Activated CD4-positive, alpha-beta T cell treated with anti-CD3 and anti-CD28 coated beads, Interleukin-2, amount 10 ng/mL, durations not matched to agents 24 days and 14 days (primary cell): ENCODE data around the gene CHST1. TPM values are rescaled to one million over a fixed set of nuclear protein-coding genes. Genes with fewer than 3 reads are reported as not detected.

Experiments used
- DNase-seq: peaks from one replicate; pipeline ENCODE4 v3.0.0; 2022
- H3K27ac Mint-ChIP-seq: one replicate; pipeline ENCODE4 v1.8.0; 2022; ENCODE audit warnings: mild to moderate bottlenecking, mixed read lengths
- H3K27me3 Mint-ChIP-seq: one replicate; pipeline ENCODE4 v1.8.0; 2022; ENCODE audit warnings: mixed read lengths
- H3K36me3 Mint-ChIP-seq: one replicate; pipeline ENCODE4 v1.8.0; 2022; ENCODE audit warnings: low read depth, mild to moderate bottlenecking, mixed read lengths
- H3K4me1 Mint-ChIP-seq: one replicate; pipeline ENCODE4 v1.8.0; 2021; ENCODE audit warnings: mixed read lengths
- H3K4me3 Mint-ChIP-seq: one replicate; pipeline ENCODE4 v1.8.0; 2022; ENCODE audit warnings: mild to moderate bottlenecking, moderate library complexity, mixed read lengths
- H3K9me3 Mint-ChIP-seq: one replicate; pipeline ENCODE4 v1.8.0; 2021; ENCODE audit warnings: mixed read lengths
- intact Hi-C: fragments of 100-400 bp; cut with micrococcal nuclease; formaldehyde crosslinking; loops from one replicate; pipeline ENCODE4 v1.15.1; 2023
- total RNA-seq: library from RNA; stranded (reverse); gene quantifications from 2 replicates; pipeline ENCODE4 v1.2.3, GENCODE V29; 2022

Gene CHST1, protein sequence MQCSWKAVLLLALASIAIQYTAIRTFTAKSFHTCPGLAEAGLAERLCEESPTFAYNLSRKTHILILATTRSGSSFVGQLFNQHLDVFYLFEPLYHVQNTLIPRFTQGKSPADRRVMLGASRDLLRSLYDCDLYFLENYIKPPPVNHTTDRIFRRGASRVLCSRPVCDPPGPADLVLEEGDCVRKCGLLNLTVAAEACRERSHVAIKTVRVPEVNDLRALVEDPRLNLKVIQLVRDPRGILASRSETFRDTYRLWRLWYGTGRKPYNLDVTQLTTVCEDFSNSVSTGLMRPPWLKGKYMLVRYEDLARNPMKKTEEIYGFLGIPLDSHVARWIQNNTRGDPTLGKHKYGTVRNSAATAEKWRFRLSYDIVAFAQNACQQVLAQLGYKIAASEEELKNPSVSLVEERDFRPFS
- total RNA-seq: 0.28 and 0.36 TPM in 2 replicates

DNA sequence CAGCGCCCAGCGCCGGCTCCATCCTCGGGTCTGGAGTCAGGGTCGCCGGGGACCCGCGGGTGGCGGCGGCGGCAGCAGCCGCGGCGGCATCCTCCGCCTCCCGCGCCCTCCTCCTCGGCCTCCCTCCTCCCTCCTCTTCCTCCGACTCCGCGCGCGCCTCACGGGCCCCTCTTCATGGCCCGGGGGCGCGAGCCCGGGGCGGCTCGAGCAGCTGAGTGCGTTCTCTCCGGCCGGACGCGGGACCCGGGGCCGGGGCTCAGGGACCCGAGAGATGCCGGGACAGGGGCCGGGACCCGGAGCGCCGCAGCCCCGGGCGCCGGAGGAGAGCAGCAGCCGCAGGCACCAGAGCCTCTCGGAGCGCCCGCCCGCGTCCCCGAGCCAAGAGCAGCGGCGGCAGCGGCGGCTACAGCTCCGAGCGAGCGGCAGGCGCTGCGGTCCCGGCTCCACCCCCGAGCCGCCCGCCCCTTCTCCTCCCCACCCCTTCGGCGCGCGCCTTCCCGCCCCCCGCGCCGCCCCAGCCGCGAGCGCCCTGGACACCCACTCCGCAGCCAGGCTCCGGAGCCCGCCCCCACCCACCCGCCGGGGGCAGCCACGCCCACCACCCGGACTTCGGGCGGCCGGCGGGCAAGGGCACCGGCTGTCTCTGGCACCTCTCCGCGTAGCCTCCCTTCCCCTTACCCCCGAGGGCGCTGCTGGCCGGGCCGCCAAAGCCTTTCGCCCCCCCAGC lies at the start of gene CHST1:
CHST1 (minus strand) TSS at position 417 of the 727 bp plus-strand sequence. CDS start 14,699 bp downstream, outside the sequence.
- intact Hi-C loops: no loop called here
- Mint-ChIP-seq H3K9me3 (no peaks in the 10 kb centered on the region), H3K4me3 (peak within 1 kb of the TSS; percentile 72), H3K27me3 (peaks cover 67% of the 10 kb centered on the region), H3K27ac (no peak within 1 kb of the TSS), H3K36me3 (no peaks in the 10 kb centered on the region), H3K4me1 (peaks cover 4% of the 10 kb centered on the region)
- peak; percentile 66 for DNase-seq

DNA sequence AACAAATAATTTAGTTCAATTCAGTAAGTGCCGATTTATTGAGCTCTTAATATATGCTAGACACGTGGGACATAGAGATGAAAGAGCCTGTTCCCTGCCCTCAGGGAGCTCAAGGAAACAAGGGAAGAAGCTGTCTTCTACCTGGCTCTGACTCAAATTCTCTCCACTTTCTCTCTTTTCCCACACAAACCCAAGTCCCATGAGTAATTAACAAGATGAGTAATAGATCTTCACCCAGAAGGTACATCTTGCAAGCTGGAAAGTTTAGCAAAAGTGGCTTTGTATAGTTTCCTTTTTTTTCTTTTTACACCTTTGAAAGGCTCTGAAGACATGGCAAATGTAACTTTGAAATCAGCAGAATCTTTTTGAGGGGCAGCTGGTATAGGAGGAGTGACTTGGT lies 48.2 kb upstream of the CHST1 start:
- intact Hi-C loops: no loop called here
- no peaks in the 10 kb centered on the region for H3K36me3 Mint-ChIP-seq
- H3K4me3 Mint-ChIP-seq: no peak overlapping the region
- no peaks in the 10 kb centered on the region for H3K9me3 Mint-ChIP-seq
- DNase-seq: no peak
- peaks cover 33% of the 10 kb centered on the region for H3K27me3 Mint-ChIP-seq
- no peak overlapping the region for H3K27ac Mint-ChIP-seq
- H3K4me1 Mint-ChIP-seq: no peaks in the 10 kb centered on the region

GRCh38 chr11:45710561-45710960 lies 45.1 kb upstream of the CHST1 start:
- DNase-seq: no peak
- Mint-ChIP-seq H3K36me3 (no peaks in the 10 kb centered on the region), H3K9me3 (no peaks in the 10 kb centered on the region), H3K27ac (no peak overlapping the region), H3K27me3 (peaks cover 46% of the 10 kb centered on the region), H3K4me1 (no peaks in the 10 kb centered on the region), H3K4me3 (no peak overlapping the region)
- intact Hi-C loops: no loop called here

- Mint-ChIP-seq H3K4me3 (no peak overlapping the region), H3K36me3 (no peaks in the 10 kb centered on the region), H3K27me3 (peaks cover 43% of the 10 kb centered on the region), H3K4me1 (no peaks in the 10 kb centered on the region), H3K9me3 (no peaks in the 10 kb centered on the region), H3K27ac (no peak overlapping the region)
- intact Hi-C loops: no loop called here
- DNase-seq: no peak
These were observed 43.7 kb upstream of the CHST1 start for GRCh38 chr11:45708887-45709663.

- H3K36me3 Mint-ChIP-seq: no peaks in the 10 kb centered on the region
- DNase-seq: no peak
- intact Hi-C loops: no loop called here
- no peaks in the 10 kb centered on the region for H3K9me3 Mint-ChIP-seq
- H3K27ac Mint-ChIP-seq: no peak overlapping the region
- no peaks in the 10 kb centered on the region for H3K4me1 Mint-ChIP-seq
- no peak overlapping the region for H3K4me3 Mint-ChIP-seq
- H3K27me3 Mint-ChIP-seq: peaks cover 28% of the 10 kb centered on the region
These were observed 39.2 kb upstream of the CHST1 start for GRCh38 chr11:45704635-45705034.

GRCh38 chr11:45704133-45704532 lies 38.7 kb upstream of the CHST1 start:
- peaks cover 2% of the 10 kb centered on the region for H3K4me1 Mint-ChIP-seq
- no peak overlapping the region for H3K4me3 Mint-ChIP-seq
- H3K27ac Mint-ChIP-seq: no peak overlapping the region
- H3K36me3 Mint-ChIP-seq: no peaks in the 10 kb centered on the region
- intact Hi-C loops: no loop called here
- H3K27me3 Mint-ChIP-seq: peaks cover 30% of the 10 kb centered on the region
- DNase-seq: no peak
- no peaks in the 10 kb centered on the region for H3K9me3 Mint-ChIP-seq

DNA sequence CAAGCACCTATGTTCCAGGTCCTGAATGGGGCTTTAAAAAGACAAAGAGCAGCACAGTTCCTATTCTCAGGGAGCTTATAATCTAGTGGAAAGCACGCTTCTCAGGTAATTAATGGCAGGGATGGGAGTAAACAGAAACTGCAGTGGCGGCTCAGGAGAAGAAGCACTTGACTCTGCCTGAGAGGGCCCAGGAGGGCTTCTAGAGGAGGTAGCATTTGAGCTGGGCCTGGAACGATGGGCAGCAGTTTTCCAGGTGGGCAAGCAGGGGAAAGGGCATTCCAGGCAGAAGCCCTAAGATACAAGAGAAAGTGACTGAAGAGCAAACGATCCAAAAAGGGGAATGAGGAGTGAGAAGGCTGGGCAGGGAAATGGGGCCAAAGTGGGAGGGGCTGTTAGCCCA lies 37.1 kb upstream of the CHST1 start:
- Mint-ChIP-seq H3K27me3 (peaks cover 21% of the 10 kb centered on the region), H3K36me3 (no peaks in the 10 kb centered on the region), H3K27ac (no peak overlapping the region), H3K4me1 (peaks cover 4% of the 10 kb centered on the region), H3K4me3 (no peak overlapping the region), H3K9me3 (no peaks in the 10 kb centered on the region)
- intact Hi-C loops: no loop called here
- DNase-seq: no peak

GRCh38 chr11:45698777-45699497 lies 33.5 kb upstream of the CHST1 start:
- Mint-ChIP-seq H3K4me1 (peaks cover 4% of the 10 kb centered on the region), H3K36me3 (no peaks in the 10 kb centered on the region), H3K27ac (no peak overlapping the region), H3K9me3 (no peaks in the 10 kb centered on the region), H3K4me3 (no peak overlapping the region), H3K27me3 (peaks cover 12% of the 10 kb centered on the region)
- intact Hi-C loops: no loop called here
- no peak for DNase-seq

DNA sequence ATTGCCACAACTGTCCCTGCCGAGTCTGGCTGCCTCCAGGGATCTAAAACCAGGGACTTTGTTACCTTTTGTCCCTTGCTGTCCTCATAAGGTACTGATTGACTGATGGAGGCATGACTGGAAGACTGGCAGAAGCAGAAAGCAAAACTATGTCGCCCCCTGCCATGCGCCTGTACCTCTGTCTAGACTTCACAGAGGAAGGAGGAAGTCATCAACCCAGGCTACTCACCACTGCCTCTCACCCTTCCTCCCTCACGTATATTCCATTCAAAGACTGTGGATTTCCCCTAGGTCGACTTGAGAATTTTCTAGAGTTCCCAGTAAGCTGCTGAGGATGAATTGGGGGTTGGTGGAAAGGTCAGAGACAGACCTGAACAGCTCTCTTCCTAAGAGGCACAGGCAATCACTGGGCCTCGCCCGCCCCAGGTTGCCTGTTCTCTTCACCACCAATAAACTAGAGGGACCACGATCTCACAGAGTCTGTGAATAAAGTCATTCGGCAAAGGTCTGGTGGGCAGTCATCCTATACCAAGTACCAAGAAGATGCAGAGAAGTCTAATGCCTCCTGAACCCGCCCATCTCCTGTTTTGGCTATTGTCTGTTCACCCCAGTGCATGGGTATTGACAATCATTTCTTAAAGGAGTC lies 27.5 kb upstream of the CHST1 start:
- Mint-ChIP-seq H3K27me3 (peaks cover 10% of the 10 kb centered on the region), H3K36me3 (no peaks in the 10 kb centered on the region), H3K27ac (no peak overlapping the region), H3K4me1 (peaks cover 3% of the 10 kb centered on the region), H3K4me3 (no peak overlapping the region), H3K9me3 (no peaks in the 10 kb centered on the region)
- no peak for DNase-seq
- intact Hi-C loops: no loop called here

DNA sequence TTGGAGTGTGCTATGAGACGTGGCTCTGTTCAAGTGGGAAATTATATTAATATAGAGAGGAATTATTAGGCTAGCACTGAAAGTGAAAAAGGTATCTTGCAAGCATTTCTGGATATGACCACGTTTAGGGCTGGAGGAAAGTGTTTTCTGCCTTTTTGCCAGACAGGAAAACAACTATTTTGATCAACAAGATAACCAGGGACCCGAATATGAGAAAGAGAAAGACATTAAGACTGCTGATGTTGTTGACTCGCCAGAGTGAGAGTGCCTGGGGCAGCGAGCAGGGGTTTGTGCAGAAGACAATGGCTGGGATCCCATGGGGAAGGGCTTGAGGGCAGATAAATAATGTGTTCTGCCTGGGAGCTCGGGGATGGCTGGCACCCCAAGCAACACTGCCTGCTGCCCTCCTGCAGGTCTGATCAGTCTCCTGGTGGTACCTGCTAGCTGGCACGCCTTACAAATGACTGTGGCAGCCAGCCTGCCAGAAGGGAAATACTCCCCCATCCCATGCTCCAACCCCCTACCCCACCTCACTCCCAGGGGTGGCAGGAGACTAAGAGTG lies 23.1 kb upstream of the CHST1 start:
- H3K4me1 Mint-ChIP-seq: peaks cover 3% of the 10 kb centered on the region
- H3K36me3 Mint-ChIP-seq: no peaks in the 10 kb centered on the region
- H3K27me3 Mint-ChIP-seq: peaks cover 17% of the 10 kb centered on the region
- no peak for DNase-seq
- H3K9me3 Mint-ChIP-seq: no peaks in the 10 kb centered on the region
- no peak overlapping the region for H3K27ac Mint-ChIP-seq
- intact Hi-C loops: no loop called here
- no peak overlapping the region for H3K4me3 Mint-ChIP-seq

DNA sequence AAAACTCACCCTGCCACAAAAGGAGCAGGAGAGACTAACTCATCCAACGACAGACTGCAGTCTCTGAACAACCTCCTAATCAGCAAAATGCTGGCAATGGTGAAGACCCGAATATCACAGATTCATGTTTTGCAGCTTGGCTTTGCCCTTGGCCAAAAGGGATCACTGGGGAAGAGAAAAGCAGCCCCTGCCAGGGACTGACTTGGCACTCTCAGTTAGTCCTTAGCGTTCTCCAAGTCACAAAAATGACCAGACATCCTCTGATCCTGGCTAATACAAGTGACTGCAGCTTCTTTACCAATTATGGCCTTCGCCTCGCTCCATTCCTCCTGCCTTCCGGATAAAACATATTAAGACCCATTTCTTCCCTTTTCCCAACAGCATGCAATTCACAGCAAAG lies 22.4 kb upstream of the CHST1 start:
- H3K4me1 Mint-ChIP-seq: peaks cover under 1% of the 10 kb centered on the region
- H3K36me3 Mint-ChIP-seq: no peaks in the 10 kb centered on the region
- no peak overlapping the region for H3K4me3 Mint-ChIP-seq
- intact Hi-C loops: no loop called here
- H3K9me3 Mint-ChIP-seq: no peaks in the 10 kb centered on the region
- H3K27me3 Mint-ChIP-seq: peaks cover 17% of the 10 kb centered on the region
- no peak for DNase-seq
- no peak overlapping the region for H3K27ac Mint-ChIP-seq

- Mint-ChIP-seq H3K4me3 (no peak overlapping the region), H3K27me3 (peaks cover 15% of the 10 kb centered on the region), H3K36me3 (no peaks in the 10 kb centered on the region), H3K9me3 (no peaks in the 10 kb centered on the region), H3K27ac (no peak overlapping the region), H3K4me1 (no peaks in the 10 kb centered on the region)
- intact Hi-C loops: no loop called here
- no peak for DNase-seq
These were observed 20.6 kb upstream of the CHST1 start for GRCh38 chr11:45685964-45686537.
